Astrocyte of the spinal cord (primary cell): Measurements from ENCODE around the gene HPCAL1.

Experiments used
- DNase-seq: peaks from one replicate; pipeline ENCODE4 v3.0.0; 2011; ENCODE audit warnings: low read depth, low spot score
- H3K4me3 ChIP-seq: 2 replicates; pipeline ENCODE4 v1.5.1; 2011; ENCODE audit warnings: low read depth, mild to moderate bottlenecking, low read length, moderate library complexity
- CTCF ChIP-seq: IDR thresholded peaks from 2 replicates; pipeline ENCODE4 v1.5.1; 2012; ENCODE audit warnings: low read depth, mild to moderate bottlenecking, low read length, inconsistent platforms
- in situ Hi-C: cut with HindIII; loops from 2 replicates; pipeline ENCODE4 v1.10.0; 2017; ENCODE audit warnings: low sequenced_read_pairs

The HPCAL1 gene

GRCh38 chr2:10342245-10342951 is 39.7 kb downstream of the HPCAL1 start:
- no peak for DNase-seq
- in situ Hi-C loops: no loop called here
- no peak overlapping the region for H3K4me3 ChIP-seq
- no peak for TF ChIP-seq CTCF

GRCh38 chr2:10343191-10343590 is 40.5 kb downstream of the HPCAL1 start:
- in situ Hi-C loops: no loop called here
- H3K4me3 ChIP-seq: no peak overlapping the region
- TF ChIP-seq CTCF: no peak
- no peak for DNase-seq

GRCh38 chr2:10343658-10344057 is 41.0 kb downstream of the HPCAL1 start:
- H3K4me3 ChIP-seq: no peak overlapping the region
- no peak for DNase-seq
- TF ChIP-seq CTCF: no peak
- in situ Hi-C loops: no loop called here

GRCh38 chr2:10344105-10345066 is 41.7 kb downstream of the HPCAL1 start:
- TF ChIP-seq CTCF: no peak
- no peak for DNase-seq
- no peak overlapping the region for H3K4me3 ChIP-seq
- in situ Hi-C loops: no loop called here

GRCh38 chr2:10345126-10345525 is 42.4 kb downstream of the HPCAL1 start:
- no peak for TF ChIP-seq CTCF
- in situ Hi-C loops: no loop called here
- no peak overlapping the region for H3K4me3 ChIP-seq
- no peak for DNase-seq

- no peak overlapping the region for H3K4me3 ChIP-seq
- in situ Hi-C loops: no loop called here
- no peak for DNase-seq
- TF ChIP-seq CTCF: no peak
Observed at GRCh38 chr2:10345813-10346212, 43.1 kb downstream of the HPCAL1 start.
